Keratinocyte (primary cell): ENCODE measurements around the gene CHST1.

Experiments
- EZH2 ChIP-seq: IDR thresholded peaks from one replicate; pipeline ENCODE4 v1.6.1; 2012; ENCODE audit warnings: inconsistent platforms, mild to moderate bottlenecking, low read length, moderate library complexity
- TF ChIP-seq, protein P1 (sequence below), 3 experiments: IDR thresholded peaks in 1 of 3; conservative IDR thresholded peaks in 1 of 3; optimal IDR thresholded peaks in 1 of 3; 2 replicates in 2 of 3; 3 replicates in 1 of 3; pipeline versions ENCODE3 to v1.5.1; 2011; ENCODE audit warnings: low read length in 3 of 3, mild to moderate bottlenecking in 3 of 3, moderate library complexity in 2 of 3, control low read depth in 1 of 3, inconsistent platforms in 1 of 3; ENCODE audit not compliant: insufficient read depth in 2 of 3; ENCODE audit errors: extremely low read depth in 1 of 3

DNA sequence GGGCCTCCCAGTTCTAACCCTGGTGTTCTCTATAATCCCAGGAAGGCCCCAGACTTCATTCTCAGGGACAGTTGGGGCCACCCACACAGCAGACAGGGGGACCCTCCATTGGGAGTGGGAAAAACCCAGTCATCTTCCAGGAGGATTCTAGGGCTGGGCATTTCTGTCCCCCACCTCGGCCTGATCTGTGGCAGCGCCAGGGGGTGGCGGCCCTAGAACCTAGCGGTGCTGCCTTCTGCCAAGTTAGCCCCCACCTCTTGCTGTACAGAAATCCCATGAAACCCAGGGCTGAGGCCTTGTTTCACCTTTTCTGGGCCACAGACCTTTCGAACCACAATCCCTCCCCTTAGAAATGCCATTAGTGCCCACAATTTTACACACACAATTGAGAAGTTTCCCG lies 9.6 kb downstream of the CHST1 start:
- TF ChIP-seq, protein P1, sequence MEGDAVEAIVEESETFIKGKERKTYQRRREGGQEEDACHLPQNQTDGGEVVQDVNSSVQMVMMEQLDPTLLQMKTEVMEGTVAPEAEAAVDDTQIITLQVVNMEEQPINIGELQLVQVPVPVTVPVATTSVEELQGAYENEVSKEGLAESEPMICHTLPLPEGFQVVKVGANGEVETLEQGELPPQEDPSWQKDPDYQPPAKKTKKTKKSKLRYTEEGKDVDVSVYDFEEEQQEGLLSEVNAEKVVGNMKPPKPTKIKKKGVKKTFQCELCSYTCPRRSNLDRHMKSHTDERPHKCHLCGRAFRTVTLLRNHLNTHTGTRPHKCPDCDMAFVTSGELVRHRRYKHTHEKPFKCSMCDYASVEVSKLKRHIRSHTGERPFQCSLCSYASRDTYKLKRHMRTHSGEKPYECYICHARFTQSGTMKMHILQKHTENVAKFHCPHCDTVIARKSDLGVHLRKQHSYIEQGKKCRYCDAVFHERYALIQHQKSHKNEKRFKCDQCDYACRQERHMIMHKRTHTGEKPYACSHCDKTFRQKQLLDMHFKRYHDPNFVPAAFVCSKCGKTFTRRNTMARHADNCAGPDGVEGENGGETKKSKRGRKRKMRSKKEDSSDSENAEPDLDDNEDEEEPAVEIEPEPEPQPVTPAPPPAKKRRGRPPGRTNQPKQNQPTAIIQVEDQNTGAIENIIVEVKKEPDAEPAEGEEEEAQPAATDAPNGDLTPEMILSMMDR (optimal IDR thresholded peaks at IDR 0.05 in 1 of 3, IDR thresholded peaks at IDR 0.05 in 1 of 3, conservative IDR thresholded peaks at IDR 0.05 in 1 of 3; ENCODE audit: extremely low read depth in 1 of 3, insufficient read depth in 2 of 3, low read length in 3 of 3), result no peak
- no peak for TF ChIP-seq EZH2
